GM12878 (cell line): ENCODE results near the gene GABBR2.

ENCODE experiments used
- BRCA1 ChIP-seq: IDR thresholded peaks from 2 replicates; pipeline ENCODE4 v1.6.1; 2011; ENCODE audit warnings: low read depth, low read length, improper control_type of control experiment
- TF ChIP-seq, protein P1 (sequence below), 3 experiments: IDR thresholded peaks in 2 of 3; conservative IDR thresholded peaks in 1 of 3; 2 replicates each; pipeline ENCODE4 v1.5.1; 2011; ENCODE audit warnings: low read depth in 3 of 3, low read length in 3 of 3, mild to moderate bottlenecking in 3 of 3, control low read depth in 2 of 3, moderate library complexity in 2 of 3, inconsistent platforms in 1 of 3, mixed read lengths in 1 of 3; ENCODE audit not compliant: control insufficient read depth in 2 of 3, insufficient read depth in 1 of 3; ENCODE audit errors: extremely low read depth in 1 of 3

- TF ChIP-seq, protein P1, sequence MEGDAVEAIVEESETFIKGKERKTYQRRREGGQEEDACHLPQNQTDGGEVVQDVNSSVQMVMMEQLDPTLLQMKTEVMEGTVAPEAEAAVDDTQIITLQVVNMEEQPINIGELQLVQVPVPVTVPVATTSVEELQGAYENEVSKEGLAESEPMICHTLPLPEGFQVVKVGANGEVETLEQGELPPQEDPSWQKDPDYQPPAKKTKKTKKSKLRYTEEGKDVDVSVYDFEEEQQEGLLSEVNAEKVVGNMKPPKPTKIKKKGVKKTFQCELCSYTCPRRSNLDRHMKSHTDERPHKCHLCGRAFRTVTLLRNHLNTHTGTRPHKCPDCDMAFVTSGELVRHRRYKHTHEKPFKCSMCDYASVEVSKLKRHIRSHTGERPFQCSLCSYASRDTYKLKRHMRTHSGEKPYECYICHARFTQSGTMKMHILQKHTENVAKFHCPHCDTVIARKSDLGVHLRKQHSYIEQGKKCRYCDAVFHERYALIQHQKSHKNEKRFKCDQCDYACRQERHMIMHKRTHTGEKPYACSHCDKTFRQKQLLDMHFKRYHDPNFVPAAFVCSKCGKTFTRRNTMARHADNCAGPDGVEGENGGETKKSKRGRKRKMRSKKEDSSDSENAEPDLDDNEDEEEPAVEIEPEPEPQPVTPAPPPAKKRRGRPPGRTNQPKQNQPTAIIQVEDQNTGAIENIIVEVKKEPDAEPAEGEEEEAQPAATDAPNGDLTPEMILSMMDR (IDR thresholded peaks at IDR 0.05 in 2 of 3, conservative IDR thresholded peaks at IDR 0.05 in 1 of 3; ENCODE audit: control insufficient read depth in 2 of 3, extremely low read depth in 1 of 3, insufficient read depth in 1 of 3, low read depth in 3 of 3, low read length in 3 of 3): no peak
- no peak for TF ChIP-seq BRCA1
Measured at GRCh38 chr9:98272083-98272482, 436.7 kb downstream of the GABBR2 start.
